RWPE1 (cell line): ENCODE measurements around the gene DYRK1B.
"Not testable (repeated sequence)": the region's sequence is repeated elsewhere in the genome, so short reads cannot be mapped to it uniquely, and the experiment has no call there.

Experiments used
- CTCF ChIA-PET: fragments of 350-600 bp; sonication (Branson Sonifier 250); formaldehyde crosslinking; extraction: SDS; loops from one replicate; lab custom pipeline; 2021; lab: Yijun Ruan, JAX
- POLR2A ChIA-PET: fragments of 400-600 bp; formaldehyde crosslinking; extraction: SDS; loops from one replicate; lab custom pipeline; 2020; ENCODE audit warnings: antibody characterized with exemption; ENCODE audit not compliant: low non-redundant PET; lab: Yijun Ruan, JAX
- DNase-seq: peaks from one replicate; pipeline ENCODE4 v3.0.0; 2012; ENCODE audit warnings: low spot score
- H3K27ac ChIP-seq: fragments of 450-650 bp; 2 replicates; pipeline ENCODE4 v1.5.1; 2017
- TF ChIP-seq, protein P1 (sequence below): fragments of 450-650 bp; conservative IDR thresholded peaks from 2 replicates; pipeline ENCODE4 v1.5.1; 2017; ENCODE audit warnings: low read depth, mild to moderate bottlenecking

DYRK1B gene

GRCh38 chr19:39813264-39813993 is 20.5 kb downstream of the DYRK1B start:
- no peak for DNase-seq
- CTCF ChIA-PET: interaction anchor here (0.5 to 0.6 kb wide), 2 partner anchors 28 to 171 kb away, joined by 3 read pairs; no protein-coding TSS in a partner anchor
- no peak overlapping the region for H3K27ac ChIP-seq
- POLR2A ChIA-PET: no interaction called here
- TF ChIP-seq, protein P1, sequence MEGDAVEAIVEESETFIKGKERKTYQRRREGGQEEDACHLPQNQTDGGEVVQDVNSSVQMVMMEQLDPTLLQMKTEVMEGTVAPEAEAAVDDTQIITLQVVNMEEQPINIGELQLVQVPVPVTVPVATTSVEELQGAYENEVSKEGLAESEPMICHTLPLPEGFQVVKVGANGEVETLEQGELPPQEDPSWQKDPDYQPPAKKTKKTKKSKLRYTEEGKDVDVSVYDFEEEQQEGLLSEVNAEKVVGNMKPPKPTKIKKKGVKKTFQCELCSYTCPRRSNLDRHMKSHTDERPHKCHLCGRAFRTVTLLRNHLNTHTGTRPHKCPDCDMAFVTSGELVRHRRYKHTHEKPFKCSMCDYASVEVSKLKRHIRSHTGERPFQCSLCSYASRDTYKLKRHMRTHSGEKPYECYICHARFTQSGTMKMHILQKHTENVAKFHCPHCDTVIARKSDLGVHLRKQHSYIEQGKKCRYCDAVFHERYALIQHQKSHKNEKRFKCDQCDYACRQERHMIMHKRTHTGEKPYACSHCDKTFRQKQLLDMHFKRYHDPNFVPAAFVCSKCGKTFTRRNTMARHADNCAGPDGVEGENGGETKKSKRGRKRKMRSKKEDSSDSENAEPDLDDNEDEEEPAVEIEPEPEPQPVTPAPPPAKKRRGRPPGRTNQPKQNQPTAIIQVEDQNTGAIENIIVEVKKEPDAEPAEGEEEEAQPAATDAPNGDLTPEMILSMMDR: no peak

DNA sequence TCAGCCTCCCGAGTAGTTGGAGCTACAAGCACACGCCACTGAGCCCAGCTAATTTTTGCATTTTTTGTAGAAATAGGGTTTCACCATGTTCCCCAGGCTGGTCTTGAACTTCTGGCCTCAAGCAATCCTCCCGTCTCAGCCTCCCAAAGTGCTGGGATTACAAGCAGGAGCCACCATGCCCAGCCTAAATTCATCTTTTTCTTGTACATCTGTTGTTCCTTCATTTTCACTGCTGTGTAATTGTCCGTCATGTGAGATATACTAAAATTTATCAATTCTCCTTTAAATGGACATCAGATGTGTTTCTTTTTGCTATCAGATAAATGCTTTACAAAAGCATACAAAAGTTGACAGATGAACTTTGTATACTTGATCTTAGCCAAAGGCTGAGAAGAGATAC is 22.9 kb downstream of the DYRK1B start:
- TF ChIP-seq, protein P1: no peak
- CTCF ChIA-PET: no interaction called here
- no peak overlapping the region for H3K27ac ChIP-seq
- no peak for DNase-seq
- POLR2A ChIA-PET: no interaction called here

DNA sequence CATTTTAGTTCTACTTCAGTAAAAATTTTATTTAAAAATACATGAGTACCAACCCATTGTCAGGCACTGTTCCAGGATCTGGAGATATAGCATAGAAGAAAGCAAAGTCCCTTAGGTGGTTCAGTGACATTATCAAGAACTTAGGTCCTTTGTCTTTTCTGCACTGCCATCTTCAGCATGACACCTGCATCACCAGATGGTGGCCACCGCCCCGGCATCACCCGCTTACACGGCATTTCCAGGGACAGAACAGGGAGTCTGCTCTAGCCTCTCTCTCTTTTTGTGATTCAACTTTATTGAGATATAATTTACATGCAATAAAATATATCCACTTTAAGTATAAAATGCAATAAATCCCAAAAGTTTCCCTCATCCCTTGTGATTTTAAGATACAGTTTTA is 23.5 kb downstream of the DYRK1B start:
- TF ChIP-seq, protein P1: no peak
- no peak overlapping the region for H3K27ac ChIP-seq
- CTCF ChIA-PET: no interaction called here
- POLR2A ChIA-PET: no interaction called here
- DNase-seq: no peak

DNA sequence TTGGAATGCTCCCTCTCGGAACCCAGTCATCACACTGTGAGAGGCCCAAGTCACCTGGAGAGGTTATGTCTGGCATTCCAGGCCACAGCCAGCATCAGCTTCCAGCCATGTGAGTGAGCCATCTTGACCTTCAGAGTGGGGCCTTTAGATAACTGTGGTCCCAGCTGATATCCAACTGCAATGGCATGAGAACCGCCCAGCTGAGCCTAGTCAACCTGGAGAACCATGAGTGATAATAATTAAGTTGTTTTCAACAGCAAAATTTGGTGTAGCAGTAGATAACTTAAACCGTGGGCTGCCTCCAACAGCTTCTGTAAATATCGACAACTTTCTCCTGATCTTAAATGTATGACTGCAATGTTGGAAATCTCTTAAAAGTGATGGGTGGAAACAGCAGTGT is 24.6 kb downstream of the DYRK1B start:
- CTCF ChIA-PET: interaction anchor here (0.6 kb wide), 1 partner anchor 469 kb away, joined by 10 read pairs; no protein-coding TSS in a partner anchor

DNA sequence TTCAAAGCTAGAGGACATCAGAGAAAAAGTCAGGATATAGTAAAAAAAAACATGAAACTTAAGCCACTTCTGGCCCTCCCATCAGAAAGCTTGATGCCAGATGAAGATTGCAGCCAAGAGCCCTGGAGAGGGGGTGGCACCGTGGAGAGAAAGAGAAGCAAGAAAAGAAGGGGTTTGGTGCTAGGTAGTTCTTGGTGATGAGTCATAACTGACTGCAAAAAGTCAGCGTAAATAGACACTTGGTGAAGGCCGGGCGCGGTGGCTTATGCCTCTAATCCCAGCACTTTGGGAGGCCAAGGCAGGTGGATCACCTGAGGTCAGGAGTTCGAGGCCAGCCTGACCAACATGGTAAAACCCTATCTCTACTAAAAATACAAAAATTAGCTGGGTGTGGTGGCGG is 25.3 kb downstream of the DYRK1B start:
- POLR2A ChIA-PET, DNase-seq, H3K27ac ChIP-seq: not testable (repeated sequence)
- CTCF ChIA-PET: interaction anchor here (0.6 kb wide), 2 partner anchors 36 to 492 kb away, joined by 3 to 4 read pairs; no protein-coding TSS in a partner anchor

More for the DNA sequence above, 24.6 kb downstream of the DYRK1B start:
- no peak for DNase-seq
- POLR2A ChIA-PET: no interaction called here
- TF ChIP-seq, protein P1: no peak
- H3K27ac ChIP-seq: no peak overlapping the region

GRCh38 chr19:39807846-39808364 is 26.1 kb downstream of the DYRK1B start:
- ChIA-PET CTCF (interaction anchor here (0.6 to 1.2 kb wide), 2 partner anchors 15 to 493 kb away, joined by 3 read pairs; no protein-coding TSS in a partner anchor), POLR2A (no interaction called here)
- no peak for DNase-seq
- TF ChIP-seq, protein P1: no peak
- no peak overlapping the region for H3K27ac ChIP-seq

DNA sequence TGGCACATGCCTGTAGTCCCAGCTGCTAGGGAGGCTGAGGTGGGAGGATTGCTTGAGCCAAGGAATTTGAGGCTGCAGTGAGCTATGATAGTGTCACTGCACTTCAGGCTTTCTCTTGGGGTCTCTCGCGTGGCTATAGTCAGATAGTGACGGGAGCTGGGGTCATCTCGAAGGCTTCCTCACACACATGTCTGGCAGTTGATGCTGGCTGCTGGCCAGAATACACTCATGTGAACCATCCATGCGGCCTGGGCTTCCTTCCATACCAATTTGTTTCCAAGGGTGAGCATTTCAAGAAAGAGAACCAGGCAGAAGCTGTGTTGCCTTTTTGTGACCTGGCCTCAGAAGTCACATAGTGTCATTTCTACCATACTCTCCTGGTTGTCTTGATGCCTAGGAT is 28.9 kb downstream of the DYRK1B start:
- no peak for DNase-seq
- CTCF ChIA-PET: interaction anchor here (0.6 kb wide), 1 partner anchor 263 kb away, joined by 3 read pairs; no protein-coding TSS in a partner anchor
- POLR2A ChIA-PET: no interaction called here
- TF ChIP-seq, protein P1: no peak
- no peak overlapping the region for H3K27ac ChIP-seq
